HCEC 1CT (cell line): ENCODE measurements around the gene UTP15.

Source experiments
- DNase-seq: peaks from one replicate; pipeline ENCODE4 v3.0.0-alpha.2; 2017

UTP15 gene

DNA sequence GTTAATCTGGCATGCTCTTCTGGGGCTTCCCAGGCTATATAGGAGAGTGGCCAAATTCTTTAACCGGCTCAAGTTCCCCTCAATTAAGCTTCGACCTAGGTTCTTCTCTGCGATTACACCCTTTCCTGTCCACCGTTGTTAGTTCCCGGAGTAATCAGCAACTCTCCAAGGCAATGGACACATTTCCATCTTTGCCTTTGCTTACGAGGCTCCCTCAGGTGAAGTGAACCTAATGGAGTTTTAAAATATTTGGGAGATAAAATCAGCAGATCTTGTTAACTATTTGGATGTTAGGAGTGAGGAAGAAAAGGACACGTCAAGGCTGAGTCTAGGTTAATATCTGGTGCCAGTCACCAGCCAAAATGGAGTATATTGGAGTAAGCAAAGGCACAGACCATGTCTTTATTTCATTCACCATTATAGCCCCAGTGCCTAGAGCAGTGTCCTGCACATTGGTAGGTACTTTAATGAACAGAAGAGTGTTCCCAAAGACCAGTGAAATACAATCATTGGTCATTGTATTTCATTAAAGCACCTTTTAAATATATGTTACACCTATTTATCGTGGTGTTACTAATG is 515 bp downstream of the UTP15 start:
- no peak for DNase-seq

DNA sequence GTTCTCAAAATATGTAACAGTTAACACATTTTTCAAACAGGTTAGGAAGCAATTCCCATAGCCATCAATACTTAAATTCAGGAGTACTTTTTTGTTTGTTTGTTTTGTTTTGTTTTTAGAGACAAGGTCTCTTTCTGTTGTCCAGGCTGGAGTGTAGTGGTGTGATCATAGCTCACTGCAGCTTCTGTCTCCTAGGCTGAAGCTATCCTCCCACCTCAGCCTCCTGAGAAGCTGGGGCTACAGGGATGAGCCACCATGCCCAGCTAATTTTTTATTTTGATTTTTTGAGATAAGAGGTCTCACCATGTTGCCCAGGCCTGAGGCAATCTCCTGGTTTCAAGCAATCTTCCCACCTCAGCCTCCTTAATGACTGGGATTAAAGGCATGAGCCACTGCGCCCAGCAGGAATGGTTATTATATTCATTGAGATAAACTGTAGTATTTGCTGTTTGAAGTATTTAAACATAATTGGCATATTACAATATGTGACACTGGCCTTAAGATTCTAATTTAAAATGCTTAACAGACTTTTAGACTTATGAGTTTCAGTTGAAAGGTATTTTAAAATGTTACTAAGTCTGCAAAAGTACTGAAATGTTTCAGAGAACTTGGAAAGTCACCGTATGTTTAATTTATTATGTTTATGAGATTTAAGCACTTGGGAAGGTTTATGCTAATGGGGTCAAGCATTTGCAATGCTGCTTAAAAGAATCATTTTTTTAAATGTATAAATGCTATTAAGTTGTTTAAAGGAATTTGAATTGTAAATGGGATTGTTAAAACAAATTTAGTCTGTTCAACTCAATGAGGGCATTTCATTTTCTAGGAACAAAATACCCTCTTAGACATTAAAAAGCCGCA is 17.0 kb downstream of the UTP15 start:
- no peak for DNase-seq

DNA sequence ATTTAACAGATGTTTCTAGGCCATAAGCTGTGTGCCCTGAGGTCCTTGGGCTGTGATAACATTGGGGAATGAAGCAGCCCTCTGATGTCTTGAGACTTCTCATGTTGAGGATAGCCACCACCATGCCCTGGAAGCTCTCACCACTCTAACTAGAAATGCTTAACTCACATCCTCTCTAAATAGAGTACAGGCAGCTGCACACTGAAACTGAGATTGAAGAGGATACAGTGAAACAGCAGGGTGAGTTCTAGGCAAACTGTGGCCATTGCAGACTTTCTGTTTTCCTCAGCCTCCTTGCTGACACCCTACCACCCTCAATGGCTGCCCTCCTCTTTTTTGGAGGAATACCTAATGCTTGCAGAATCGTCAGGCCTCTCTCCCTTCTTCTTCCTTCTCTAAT is 22.4 kb downstream of the UTP15 start:
- DNase-seq: no peak

DNA sequence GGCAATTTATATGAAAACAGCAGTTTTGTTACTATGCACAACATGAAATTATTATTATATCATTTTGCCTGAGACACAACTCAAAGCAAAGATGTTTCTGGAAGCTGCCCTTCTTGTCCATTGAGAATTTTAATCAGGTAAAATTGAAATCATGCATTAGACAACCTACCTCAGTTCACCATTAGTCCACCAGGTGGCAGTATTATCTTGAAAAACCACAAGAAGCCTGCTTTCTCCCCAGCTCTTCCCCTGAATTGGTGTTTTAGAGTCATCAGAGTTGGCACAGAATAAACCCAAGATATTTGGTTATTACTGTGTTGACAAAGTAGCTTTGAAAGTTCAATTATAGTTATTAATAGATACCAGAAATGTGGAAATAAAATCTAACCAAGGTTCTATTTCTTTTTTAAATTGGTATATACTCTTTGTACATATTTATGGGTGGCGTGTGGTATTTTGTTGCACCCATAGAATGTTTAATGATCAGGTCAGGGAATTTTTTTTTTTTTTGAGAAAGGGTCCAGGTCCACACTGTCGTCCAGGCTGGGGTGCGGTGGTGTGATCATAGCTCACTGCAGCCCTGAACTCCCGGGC is 25.7 kb downstream of the UTP15 start:
- DNase-seq: peak; percentile 87

DNA sequence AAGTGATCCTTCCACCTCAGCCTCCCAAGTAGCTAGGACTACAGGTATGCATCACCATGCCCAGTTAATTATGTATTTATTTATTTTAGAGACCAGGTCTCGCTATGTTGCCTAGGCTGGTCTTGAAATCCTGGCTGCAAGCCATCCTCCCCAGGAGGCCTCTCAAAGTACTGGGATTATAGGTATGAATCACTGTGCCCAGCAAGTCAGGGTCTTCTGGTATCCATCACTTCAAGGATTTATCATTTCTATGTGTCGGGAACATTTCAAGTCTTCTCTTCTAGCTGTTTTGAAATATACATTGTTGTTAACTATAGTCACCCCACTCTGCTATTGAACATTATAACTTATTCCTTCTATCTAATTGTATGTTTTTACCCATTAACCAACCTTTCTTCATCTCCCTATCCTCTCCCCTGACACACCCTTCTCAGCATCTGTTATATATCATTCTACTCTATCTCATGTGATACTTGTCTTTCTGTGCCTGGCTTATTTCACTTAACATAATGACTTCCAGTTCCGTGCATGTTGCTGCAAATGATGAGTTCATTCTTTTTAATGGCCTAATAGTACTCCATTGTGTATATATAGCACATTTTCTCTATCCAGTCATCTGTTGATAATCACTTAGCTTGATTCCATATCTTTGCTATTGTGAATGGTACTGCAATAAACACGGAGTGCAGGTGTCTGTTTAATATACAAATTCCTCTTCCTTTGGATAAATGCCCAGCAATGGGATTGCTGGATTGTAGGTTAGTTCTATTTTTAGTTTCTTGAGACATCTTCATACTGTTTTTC is 26.4 kb downstream of the UTP15 start:
- peak; percentile 70 for DNase-seq

DNA sequence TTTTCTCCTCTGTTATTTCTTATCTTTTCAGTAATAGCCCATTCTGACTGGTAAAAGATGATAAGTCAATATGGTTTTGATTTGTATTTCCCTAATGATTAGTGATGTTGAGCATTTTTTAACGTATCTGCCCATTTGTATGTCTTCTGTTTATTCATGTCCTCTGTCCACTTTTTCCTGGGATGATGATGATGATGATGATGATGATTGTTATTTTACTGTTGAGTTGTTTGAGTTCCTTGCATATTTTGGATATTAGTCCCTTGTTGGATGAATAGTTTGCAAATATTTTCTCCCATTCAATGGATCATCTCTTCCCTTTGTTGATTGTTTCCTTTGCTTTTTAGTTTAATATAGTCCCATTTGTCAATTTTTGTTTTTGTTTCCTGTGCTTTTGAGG is 27.0 kb downstream of the UTP15 start:
- peak; percentile 67 for DNase-seq

DNA sequence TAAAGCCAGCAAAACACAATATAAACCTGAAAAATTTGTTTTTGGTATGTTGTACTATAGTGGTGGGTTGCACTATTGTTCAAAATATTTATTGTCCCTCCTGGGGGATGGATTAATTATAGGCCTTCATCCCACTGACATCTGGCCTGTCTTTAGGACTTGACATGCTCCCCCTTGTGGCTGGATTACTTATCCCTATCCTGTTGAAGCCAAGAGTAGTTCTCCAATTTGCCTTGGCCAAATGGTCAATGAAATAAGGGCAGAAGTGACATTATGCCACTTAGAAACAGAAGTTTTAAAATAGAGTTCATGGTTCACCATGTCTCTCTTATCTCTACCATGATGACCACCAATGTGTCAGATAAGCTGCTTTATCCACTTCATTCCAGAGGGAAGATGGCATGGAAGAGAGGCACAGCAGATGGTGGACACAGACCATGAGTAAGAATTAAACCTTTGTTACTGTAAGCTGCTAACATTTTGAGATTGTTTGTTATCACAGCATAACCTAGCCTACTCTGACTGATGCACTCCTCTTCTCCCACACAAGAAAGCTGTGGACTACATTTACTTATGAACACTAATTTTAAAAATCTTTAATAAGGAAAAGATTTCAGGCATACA is 31.3 kb downstream of the UTP15 start:
- DNase-seq: peak; percentile 59

DNA sequence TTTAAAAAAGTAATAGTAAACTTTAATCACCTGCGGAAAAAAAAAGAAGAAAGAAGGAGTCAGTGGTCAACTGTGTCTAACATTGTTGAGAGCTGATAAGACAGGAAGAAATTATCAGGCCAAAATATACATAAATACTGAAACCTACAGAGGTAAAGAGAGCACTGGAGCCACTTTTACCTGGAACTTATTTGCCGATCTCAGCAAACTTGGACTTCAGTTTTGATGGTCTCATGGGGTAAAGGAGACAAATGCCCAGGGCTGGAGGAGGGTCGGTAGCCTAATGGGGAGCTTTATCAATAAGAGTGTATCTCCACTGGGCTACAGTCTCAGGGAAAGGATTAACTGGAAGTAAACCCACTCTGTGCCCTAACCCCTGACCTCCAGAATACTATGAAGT is 33.8 kb downstream of the UTP15 start:
- DNase-seq: no peak

DNA sequence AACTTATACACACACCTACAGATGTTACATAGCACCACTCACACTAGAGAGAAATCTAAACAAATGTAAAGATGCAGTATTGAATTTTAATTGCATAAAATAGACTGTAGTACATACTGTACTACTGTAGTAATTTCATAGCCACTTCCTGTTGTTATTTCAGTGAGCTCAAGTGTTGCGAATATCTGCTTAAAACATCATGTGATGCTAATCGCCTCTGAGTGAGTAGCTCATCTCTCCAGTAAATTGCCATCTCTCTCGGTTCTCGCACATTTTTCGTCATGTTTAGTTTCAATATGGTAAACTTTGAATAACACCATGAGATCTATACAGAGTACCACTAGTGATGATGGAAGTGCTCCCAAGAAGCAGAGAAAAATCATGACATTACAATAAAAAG is 38.5 kb downstream of the UTP15 start:
- peak; percentile 45 for DNase-seq

DNA sequence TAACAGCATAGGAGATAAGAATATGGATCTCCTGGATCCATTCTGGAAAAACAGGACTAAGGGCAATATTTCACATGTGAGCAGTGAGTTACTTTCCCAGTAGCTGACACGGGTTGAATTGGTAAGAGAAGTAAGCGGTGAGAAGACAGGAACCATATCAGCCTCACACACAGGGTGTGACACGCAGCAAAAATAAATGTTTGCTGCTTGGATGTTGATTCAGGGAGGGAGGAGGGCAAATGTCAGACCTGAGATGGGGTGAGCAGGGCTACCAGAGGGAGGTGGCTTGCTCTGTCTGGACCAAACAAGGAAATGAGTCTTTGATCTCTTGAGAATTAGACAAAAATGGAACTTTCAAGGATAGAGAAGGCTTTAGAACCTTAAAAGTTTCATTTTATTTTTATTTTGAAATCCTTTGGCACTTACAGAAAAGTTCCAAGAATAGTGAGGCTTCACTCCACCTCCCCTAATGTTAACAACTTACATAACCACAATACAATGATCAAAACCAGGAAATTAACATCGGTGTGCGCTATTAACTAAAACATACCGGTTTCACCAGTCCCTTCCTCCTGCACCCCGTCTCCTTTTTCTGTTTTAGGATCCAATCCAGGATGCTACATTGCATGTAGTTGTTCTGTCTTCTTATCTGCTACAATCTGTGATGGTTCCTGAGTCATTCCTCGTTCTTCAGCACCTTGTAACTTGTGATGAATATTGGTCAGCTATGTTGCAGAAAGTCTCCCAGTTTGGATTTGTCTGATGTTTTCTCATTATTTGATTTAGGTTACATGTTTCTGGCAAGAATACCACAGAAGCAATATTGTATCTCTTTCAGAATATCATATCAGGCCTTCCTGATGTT is 39.9 kb downstream of the UTP15 start:
- peak; percentile 23 for DNase-seq

DNA sequence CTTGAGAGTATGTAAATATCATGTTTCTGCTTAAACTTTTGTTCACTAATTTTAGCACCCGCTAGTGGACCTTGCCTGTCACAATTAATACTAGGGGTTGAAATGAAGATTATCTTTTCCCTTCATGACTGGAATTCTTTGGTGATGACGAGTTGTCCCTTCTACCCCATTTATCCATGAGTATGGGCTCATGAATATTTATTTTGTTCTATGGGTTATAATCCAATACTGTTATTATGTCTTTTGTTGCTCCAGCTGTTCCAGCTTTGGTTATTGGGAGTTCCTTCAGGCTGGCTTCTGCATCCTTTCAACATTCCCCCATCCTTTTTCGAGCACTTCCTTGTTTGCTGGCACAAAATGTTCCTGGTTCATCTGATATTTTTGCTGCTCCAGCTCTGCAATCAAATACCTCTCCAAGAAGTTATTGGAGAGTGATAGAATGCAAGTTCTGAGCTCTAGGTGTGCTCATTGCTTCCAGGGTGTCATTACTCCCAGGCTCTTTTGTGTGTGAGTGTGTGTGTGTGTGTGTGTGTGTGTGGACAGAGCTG is 40.7 kb downstream of the UTP15 start:
- DNase-seq: peak; percentile 50

DNA sequence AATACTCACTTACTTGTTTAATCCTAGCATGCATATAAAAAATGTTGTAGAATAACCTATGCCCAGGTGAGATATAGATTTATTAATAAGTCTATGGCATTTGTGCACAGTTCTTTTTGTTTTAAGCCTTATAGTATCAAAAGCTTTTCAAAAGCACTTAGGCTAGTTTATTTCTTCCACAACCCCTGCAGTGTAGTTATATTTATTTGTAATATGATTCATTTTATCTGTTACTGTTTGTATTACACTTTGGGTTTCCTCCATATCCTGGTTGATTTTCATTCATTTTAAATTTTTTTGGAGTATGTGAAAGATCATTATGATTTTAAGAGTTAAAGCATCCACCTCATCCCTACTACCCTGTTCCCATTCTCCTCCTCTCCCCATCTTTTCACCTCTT is 41.7 kb downstream of the UTP15 start:
- DNase-seq: no peak

DNA sequence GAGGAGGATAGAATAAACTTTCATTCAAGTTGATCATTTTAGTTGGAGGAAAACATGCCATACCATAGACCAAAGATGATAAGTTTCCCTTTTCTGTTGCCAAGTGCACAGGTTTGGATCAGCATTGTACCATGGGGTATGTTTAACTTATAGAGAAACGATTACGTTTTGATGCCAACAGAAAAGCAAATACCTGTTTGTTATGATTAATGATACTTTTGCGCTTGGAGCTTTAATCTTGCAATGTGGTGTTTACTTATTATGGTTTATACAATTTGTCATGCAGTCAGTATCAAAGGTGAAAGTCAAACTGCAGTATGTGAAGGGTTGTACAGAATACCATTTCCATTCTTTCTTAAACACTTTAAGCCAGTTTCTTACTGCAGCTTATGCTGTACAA is 47.3 kb downstream of the UTP15 start:
- no peak for DNase-seq

DNA sequence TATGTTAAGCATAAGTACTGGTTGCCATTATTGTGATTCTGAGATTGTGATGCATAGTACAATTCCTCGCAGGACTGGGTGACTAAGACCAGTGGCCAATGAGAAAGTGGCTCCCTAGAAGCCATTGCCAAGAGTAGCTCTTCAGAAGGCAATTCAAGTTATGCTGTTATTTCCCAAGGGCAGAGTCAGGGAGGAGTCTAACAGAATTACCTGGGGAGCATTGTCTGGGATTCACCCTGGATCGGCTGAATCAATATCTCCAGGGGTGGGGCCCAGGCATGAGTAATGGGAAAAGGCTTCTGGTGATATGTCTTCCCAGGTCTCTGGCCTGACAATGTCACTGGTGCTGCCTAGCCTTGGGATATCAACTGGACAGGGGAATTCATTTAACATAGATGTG is 49.5 kb downstream of the UTP15 start:
- no peak for DNase-seq

DNA sequence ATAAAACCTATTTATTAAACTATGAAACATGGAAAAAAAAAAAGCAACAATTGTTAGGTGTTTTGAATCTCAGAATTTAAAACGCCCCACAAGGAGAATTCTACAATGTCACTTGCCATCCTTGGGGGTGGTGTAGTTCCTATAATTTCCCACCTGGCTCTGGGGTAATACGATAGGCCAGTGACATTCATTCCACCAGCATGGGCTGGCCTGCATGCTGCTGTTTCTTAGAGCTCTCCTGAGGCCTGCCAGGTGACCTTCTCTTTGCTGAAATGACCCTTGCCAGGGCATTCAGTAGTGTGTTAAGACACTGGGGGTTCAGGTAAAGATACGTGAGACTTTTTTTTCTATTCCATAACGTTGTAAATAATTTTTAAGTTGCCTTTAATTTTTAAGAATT is 50.4 kb downstream of the UTP15 start:
- no peak for DNase-seq

DNA sequence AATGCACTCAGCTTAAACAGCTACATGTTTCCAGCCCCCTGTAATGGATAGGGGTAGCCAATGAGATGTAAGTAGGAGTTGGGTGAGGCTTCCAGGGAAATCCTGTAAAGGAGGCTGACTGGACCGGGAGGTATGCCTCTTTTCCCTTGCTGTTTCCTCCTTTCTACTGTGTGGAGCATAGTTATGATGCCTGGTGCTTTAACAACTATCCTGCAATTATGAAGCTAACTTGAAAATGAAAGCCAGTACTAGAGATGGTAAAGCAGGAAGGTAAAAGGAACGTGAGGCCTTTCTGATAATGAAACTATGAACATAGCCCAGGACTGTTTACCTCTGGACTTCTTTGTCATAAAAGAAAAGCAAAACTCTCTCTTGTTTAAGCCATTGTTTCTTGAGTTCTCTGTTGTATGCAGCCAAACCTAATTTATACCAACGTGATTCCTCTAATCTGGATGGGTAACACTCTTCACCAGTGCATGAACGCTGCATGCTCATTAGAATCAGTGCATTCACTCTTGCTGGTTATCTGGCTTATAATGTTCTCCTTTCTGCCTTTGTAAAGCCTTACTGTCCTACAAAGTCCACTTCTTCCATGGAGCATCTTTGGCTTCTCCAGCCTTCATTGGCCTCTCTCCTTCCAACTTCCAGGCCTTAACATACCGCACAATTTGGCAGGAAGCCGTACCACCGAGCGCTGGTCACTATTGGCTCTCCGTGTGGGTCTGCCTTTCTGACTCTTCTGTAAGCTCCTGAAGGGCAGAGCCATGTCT is 52.2 kb downstream of the UTP15 start:
- no peak for DNase-seq

DNA sequence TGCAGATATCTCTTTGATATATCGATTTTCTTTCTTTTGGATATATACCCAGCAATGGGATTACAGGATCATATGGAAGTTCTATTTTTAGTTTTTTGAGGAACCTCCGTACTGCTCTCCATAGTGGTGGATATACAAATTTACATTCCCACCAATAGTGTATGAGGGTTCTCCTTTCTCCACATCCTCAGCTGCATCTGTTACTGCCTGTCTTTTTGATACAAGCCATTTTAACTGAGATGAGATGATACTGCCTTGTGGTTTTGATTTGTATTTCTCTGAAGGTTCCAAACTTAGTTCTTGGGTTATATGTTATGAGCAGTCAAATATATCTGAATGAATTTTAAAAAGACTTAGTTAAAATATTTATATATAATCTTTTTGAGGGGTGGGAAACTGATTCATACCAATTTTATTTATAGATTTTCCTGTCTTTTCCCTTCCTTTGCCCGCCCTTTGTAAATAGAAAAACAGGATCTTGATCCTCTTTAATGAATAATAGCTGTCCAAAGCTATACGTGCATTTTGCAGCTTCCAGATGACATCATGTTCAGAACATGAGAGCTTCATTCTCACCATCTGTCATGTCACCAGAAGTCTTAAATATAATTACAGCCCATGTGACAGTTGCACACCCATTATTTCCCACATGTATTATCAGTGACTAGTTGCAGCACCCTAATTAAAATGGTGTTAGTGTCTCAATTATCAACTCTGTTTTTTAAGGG is 54.2 kb downstream of the UTP15 start:
- no peak for DNase-seq

DNA sequence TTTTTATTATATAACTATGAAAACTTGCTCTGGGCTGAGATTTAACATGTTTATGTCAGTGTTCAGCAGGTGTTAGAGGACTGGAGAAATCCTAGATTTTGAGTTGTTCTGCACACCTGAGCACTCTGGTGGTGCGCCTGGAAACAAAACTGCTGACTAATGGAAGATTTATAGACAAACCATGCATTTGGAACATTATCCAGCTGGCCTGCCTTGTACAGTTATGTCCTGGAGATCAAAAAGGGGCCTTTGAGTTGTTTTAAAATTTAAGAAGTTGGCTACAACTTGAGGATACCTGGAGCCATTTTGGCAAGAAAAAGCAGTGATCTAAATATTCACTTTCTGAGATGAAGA is 54.8 kb downstream of the UTP15 start:
- no peak for DNase-seq

DNA sequence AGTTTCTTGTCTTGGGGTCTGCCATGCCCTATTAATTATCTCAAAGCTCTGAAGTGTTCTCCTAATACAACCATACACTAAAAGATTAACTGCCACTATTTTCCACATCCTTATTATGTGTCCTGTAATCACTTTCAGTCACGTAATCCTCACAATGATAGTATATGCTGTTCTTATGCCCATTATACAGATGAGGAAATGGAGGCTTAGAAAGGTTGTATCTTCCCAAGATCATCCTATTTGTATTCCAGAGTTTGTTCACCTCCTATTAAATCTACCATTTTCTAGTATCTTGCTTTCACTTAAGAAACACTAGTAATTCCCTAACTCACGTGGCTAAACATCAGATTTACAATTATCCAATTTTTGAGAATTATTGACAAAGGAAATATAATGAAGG is 57.5 kb downstream of the UTP15 start:
- no peak for DNase-seq

DNA sequence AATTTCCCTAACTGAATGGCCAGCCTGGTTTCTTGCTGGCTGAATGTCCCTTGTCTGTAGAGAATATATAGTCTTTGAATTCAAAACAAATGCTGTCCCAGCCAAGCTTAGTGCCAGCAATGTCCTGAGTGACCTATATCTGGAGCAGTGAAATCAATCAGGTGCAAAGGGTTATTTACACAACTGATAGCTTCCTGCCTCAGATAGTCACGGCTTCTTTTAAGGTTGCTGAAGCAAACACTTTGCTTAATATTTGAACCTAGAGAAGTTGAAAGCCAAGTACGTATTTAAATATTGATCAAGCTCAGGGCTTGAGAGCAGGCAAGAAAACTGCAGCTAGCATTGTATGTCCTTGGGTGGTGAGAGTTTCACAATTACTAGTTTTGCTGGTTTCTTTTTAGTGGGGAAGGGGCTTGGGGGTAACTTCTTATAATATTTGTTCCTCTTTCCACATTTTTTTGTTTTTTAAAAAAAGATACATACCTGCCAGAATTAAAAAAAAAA is 58.4 kb downstream of the UTP15 start:
- no peak for DNase-seq
